GM12874 (cell line): ENCODE results near the gene HOXA7.

Experiments used
- TF ChIP-seq, protein P1 (sequence below): IDR thresholded peaks from 2 replicates; pipeline ENCODE4 v1.5.1; 2011; ENCODE audit warnings: low read depth, mild to moderate bottlenecking, control low read depth, low read length, moderate library complexity; ENCODE audit not compliant: insufficient read depth

HOXA7 gene

DNA sequence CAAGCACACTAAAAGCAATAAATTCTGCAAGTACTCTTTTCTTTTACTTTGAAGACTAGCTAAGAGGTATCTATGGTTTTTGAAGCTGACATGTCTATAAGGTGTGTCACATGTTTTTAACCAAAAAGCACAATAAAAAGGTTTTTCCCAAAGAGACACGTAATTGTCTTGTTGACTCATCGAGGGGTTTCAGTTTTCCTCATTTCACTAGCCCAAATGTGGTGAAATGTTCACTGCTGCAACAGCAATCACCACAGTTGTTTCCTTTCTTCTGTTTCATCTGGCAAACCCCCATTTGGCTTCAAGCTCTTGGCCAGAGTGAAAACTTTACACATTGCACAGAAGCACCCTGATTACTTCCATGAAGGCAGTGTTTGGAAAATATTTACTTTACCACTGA lies 22.1 kb downstream of the HOXA7 start:
- TF ChIP-seq, protein P1, sequence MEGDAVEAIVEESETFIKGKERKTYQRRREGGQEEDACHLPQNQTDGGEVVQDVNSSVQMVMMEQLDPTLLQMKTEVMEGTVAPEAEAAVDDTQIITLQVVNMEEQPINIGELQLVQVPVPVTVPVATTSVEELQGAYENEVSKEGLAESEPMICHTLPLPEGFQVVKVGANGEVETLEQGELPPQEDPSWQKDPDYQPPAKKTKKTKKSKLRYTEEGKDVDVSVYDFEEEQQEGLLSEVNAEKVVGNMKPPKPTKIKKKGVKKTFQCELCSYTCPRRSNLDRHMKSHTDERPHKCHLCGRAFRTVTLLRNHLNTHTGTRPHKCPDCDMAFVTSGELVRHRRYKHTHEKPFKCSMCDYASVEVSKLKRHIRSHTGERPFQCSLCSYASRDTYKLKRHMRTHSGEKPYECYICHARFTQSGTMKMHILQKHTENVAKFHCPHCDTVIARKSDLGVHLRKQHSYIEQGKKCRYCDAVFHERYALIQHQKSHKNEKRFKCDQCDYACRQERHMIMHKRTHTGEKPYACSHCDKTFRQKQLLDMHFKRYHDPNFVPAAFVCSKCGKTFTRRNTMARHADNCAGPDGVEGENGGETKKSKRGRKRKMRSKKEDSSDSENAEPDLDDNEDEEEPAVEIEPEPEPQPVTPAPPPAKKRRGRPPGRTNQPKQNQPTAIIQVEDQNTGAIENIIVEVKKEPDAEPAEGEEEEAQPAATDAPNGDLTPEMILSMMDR = no peak

DNA sequence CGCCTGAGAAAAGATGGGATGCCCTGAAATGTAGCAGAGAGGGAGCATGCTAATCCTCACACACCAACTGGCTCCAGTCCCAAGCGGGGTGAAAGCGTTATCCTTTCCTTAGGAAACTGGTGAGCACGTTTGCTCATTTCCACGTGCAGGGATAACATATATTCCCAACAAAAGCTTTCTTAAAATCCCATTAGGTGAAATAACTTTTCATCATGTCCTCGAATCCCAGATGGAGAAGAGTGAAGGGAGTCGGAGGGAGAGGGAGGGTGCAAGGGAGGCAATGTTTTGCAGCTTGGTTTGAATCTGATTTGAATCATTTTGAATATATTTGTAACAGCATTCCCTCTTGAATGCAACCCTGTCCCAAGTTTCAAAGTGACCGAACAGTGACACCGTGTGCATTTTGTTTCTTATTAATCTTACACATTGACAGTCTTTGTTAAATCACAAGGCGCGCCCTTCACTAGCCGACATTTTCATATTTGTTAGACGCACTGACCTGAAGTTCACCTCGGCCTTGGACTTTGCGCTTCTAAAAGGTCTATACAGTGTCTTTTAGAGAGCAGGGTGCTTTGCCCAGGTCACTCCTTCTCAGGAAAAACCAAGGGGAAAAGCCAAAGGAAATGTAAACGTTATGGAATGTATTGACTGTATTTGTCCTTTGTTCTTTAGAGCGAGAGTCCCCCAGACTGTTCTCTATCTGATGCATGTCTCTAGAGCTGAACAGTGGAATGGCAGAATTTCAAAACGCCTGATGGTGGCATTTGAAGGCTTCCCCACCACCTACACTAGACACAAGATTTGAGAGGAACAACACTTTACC lies 22.9 kb downstream of the HOXA7 start:
- TF ChIP-seq, protein P1 = no peak

DNA sequence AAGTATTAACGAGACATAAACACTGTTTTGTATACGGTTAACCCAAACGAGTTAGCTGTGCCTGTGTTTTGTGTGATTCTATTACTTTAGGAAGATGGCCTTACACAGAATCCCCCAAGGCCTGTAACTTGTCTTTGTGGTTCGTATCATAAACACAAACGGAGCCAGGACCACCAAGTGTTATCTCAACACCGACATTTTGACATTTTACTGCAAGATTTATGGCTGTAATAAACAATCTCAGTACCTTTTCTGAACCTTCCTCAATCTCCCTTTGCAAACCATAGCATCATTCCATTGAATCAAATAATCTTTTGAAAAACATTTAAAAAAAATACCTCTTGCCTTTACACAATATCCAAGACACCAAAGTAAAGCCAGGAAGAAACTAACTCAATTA lies 23.5 kb downstream of the HOXA7 start:
- TF ChIP-seq, protein P1 = no peak

DNA sequence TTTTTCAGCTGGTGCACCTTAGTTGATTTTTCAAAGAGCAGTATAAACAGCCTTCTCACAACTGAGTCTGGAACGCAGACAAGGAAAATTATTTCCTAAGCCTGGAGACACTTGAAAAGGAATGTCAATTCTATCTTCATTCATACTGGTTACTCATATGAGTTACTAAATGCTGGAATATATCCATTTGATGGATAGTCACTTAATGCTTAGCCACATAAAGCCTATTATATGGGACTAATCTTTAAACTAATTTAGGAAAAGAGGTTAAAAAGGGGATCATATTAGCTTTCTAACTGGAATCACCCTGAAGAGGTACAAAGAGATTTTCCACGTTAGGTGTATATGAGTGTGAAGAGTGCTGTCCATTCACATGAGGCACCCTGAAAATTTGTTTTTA lies 24.3 kb downstream of the HOXA7 start:
- TF ChIP-seq, protein P1 = no peak

DNA sequence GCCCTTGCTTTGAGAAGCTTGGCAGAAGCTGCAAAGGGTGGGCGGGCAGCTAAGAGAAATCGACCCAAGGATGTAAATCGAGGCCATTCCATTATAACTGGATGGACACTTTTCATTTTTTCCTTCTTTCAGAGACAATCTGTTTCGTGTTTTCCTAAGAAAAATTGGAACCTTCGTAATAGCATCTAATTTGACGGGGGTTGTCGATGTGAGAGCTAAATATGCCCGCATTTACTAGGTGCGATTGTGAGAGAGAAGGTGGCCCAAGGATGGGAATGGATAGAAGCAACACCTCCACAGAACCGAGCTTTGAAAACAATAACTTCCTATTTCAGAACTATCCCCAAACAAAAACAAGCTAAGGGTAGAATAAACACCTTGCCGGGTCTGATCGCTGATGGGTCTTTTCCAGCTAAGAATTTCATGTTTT lies 25.1 kb downstream of the HOXA7 start:
- TF ChIP-seq, protein P1 = no peak

DNA sequence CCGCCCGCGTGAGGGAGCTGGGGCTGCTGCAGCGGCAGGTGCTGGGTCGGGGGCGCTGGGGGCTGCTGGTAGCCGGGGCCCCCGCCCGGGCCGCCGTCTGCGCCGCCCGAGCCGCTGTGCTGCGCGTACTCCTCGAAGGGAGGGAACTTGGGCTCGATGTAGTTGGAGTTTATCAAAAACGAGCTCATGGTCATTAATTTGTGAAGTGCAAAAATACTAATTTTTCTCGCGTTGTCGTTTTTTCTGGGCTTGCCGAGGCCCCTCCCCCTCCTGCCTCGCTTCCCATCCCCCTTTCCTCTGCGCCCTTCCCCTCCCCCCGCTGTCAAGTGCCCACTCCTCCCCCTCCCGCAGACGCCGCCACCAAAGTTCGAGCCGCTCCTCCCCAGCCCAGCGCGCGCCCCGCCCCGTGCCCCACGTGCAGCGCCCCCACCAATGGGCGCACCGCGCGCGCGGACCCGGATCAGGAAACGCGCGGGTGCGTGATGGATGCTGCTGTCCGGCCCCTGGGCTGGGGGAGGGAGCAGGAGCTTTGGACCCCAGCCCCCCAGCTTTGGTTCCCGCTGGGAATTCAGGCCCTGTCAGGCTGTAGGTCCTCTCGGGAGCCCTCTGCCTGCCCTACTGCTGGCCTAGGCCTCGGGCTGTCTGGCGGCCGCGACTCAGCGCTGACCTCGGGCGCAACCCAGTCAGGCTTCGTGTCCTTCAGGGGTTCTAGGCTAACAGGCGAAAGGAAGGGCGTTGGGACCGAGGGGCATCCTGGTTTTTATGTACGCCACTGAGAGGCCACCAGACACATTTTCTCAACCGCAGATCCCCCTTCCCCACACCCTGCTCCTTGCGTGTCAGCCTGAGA lies 25.7 kb downstream of the HOXA7 start, which contains the start of gene HOXA4:
Gene HOXA4 (minus strand): TSS at position 218 of the 850 bp plus-strand sequence. CDS start 24 bp downstream, at position 194.
- TF ChIP-seq, protein P1 = no peak
